Occipital lobe (tissue), 2 donors: ENCODE measurements around the gene RRAGD. TPM values are rescaled to one million over a fixed set of nuclear protein-coding genes. Genes with fewer than 3 reads are reported as not detected.
"Not testable (repeated sequence)": the region's sequence is repeated elsewhere in the genome, so short reads cannot be mapped to it uniquely, and the experiment has no call there.

Source experiments
- DNase-seq: peaks from one replicate; lab custom pipeline; 2025; lab: John Stamatoyannopoulos, UW
- total RNA-seq: library from RNA; depleted of rRNA; stranded (reverse); fragments of >200 nt; gene quantifications from one replicate; pipeline ENCODE4 v1.2.3, GENCODE V29; 2014

The RRAGD gene
- total RNA-seq, 1 donor from 2014 or later: 99.2 TPM

GRCh38 chr6:89411145-89412070 is 665 bp downstream of the RRAGD start:
- peak; percentile 39 for DNase-seq

- DNase-seq: no peak
Measured at GRCh38 chr6:89410788-89411144, 1.3 kb downstream of the RRAGD start.

GRCh38 chr6:89410231-89410761 is 1.8 kb downstream of the RRAGD start:
- no peak for DNase-seq

- DNase-seq: no peak
Measured at GRCh38 chr6:89409461-89410035, 2.5 kb downstream of the RRAGD start.

- DNase-seq: no peak
Measured at GRCh38 chr6:89406141-89406540, 5.9 kb downstream of the RRAGD start.

- DNase-seq: no peak
Measured at GRCh38 chr6:89404512-89404911, 7.6 kb downstream of the RRAGD start.

- DNase-seq: no peak
Measured at GRCh38 chr6:89402776-89403175, 9.3 kb downstream of the RRAGD start.

GRCh38 chr6:89400912-89401399 is 11.1 kb downstream of the RRAGD start:
- DNase-seq: no peak

GRCh38 chr6:89400050-89400449 is 12.0 kb downstream of the RRAGD start:
- no peak for DNase-seq

- DNase-seq: no peak
Measured at GRCh38 chr6:89398762-89399525, 13.1 kb downstream of the RRAGD start.

GRCh38 chr6:89397884-89398283 is 14.2 kb downstream of the RRAGD start:
- DNase-seq: not testable (repeated sequence)

GRCh38 chr6:89393659-89394058 is 18.4 kb downstream of the RRAGD start:
- no peak for DNase-seq

- DNase-seq: no peak
Measured at GRCh38 chr6:89392823-89393222, 19.2 kb downstream of the RRAGD start.

- no peak for DNase-seq
Measured at GRCh38 chr6:89388846-89389245, 23.2 kb downstream of the RRAGD start.

- no peak for DNase-seq
Measured at GRCh38 chr6:89387516-89388201, 24.4 kb downstream of the RRAGD start.

- DNase-seq: no peak
Measured at GRCh38 chr6:89386917-89387491, 25.1 kb downstream of the RRAGD start.

GRCh38 chr6:89385846-89386245 is 26.2 kb downstream of the RRAGD start:
- DNase-seq: no peak

- DNase-seq: peak; percentile 33
Measured at GRCh38 chr6:89385156-89385667, 26.9 kb downstream of the RRAGD start.

GRCh38 chr6:89381031-89381430 is 31.0 kb downstream of the RRAGD start:
- no peak for DNase-seq

GRCh38 chr6:89379281-89379680 is 32.8 kb downstream of the RRAGD start:
- DNase-seq: peak; percentile 9

- DNase-seq: no peak
Measured at GRCh38 chr6:89378628-89379027, 33.4 kb downstream of the RRAGD start.
